Measurements from ENCODE around the gene EBF3.

EBF3 gene

DNA sequence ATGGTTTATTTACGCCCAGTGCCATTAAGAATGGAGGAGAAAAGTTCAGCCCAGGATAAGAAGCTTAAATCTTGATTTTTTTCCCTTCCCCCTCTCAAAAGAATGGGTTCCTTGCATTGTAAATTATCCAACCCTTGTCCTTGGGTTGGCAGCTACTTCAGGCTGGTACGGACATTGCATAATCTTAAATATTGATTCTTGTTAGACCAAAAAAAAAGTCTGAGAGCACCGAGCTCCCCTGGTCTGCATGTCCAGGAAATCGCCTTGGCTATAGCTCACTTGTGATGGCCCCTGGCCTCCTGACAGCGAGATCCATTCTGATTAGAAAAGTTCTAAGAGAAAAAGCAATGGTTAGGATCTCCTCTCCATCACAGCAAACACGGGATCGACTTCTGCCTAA, 151.7 kb downstream of the EBF3 start:
- no peak overlapping the region for H3K4me3 ChIP-seq
- TF ChIP-seq, protein P1, sequence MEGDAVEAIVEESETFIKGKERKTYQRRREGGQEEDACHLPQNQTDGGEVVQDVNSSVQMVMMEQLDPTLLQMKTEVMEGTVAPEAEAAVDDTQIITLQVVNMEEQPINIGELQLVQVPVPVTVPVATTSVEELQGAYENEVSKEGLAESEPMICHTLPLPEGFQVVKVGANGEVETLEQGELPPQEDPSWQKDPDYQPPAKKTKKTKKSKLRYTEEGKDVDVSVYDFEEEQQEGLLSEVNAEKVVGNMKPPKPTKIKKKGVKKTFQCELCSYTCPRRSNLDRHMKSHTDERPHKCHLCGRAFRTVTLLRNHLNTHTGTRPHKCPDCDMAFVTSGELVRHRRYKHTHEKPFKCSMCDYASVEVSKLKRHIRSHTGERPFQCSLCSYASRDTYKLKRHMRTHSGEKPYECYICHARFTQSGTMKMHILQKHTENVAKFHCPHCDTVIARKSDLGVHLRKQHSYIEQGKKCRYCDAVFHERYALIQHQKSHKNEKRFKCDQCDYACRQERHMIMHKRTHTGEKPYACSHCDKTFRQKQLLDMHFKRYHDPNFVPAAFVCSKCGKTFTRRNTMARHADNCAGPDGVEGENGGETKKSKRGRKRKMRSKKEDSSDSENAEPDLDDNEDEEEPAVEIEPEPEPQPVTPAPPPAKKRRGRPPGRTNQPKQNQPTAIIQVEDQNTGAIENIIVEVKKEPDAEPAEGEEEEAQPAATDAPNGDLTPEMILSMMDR (IDR thresholded peaks at IDR 0.05), result no peak
- DNase-seq (ENCODE audit: low spot score), result no peak
- H3K27ac ChIP-seq, result no peak overlapping the region

DNA sequence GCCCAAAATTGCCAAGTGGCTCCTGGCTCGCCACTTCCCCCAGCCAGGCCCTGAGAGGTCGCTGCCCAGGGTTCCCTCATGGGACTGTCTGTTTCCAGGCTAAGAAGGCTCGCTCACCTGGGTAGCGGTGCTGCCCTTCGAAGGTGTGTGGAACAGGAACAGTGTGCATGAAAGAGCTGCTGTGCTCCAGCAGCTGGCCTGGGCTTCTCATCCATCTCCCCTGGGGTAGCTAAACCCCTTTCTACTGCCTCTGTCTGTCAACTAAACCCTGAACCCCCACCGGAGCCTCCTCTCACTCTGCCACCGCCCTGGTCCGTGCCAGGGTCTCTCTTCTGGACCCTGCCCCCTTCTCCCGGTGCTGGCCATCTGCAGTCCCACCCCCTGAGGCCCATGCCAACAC, 152.9 kb downstream of the EBF3 start:
- no peak overlapping the region for H3K27ac ChIP-seq
- no peak overlapping the region for H3K4me3 ChIP-seq
- no peak for DNase-seq (ENCODE audit: low spot score)
- TF ChIP-seq, protein P1 (IDR thresholded peaks at IDR 0.05), result no peak

DNA sequence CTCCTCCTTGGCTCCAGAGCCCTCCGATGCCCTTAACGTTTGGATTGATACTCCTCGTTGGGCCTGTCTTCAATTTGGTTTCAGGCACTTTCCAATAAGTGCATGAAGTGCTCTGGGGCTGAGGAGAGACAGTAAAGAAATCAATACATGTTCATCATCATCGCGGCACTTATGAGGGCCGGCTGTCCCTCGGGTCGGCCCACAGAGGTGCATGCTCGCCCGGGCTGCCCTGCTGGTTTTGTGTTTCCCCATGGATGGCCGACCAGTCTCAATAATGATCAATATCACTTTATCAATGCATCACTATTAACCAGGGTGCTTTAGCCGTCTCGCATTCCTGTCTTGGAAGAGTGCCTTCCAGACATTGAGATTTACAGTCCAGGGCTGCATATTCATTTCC, 154.2 kb downstream of the EBF3 start:
- no peak for DNase-seq (ENCODE audit: low spot score)
- TF ChIP-seq, protein P1 (IDR thresholded peaks at IDR 0.05), result no peak
- H3K4me3 ChIP-seq, result no peak overlapping the region

DNA sequence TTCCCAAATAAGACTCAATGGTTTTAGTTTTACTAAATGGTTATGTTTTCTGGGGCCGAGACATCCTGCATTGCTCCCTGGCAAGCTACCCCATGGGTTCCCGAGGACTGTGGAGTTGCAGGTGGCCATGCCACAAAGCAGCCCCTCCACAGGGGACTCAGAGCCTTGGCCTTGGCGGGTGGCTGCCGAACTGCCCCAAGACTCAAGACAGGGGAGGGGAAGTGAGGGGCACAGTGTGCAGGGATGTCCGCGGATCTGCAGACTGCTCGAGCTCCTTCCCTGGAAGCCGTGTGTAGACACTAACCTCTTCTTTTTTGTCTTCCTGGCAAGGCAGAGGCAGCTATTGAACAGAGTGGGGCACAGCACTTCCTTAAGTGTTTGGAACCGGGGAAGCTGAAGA, 154.6 kb downstream of the EBF3 start:
- Histone ChIP-seq H3K27ac (no peak overlapping the region), H3K4me3 (no peak overlapping the region)
- TF ChIP-seq, protein P1 (IDR thresholded peaks at IDR 0.05), result no peak
- DNase-seq (ENCODE audit: low spot score), result no peak

More for the DNA sequence above, 154.2 kb downstream of the EBF3 start:
- no peak overlapping the region for H3K27ac ChIP-seq

DNA sequence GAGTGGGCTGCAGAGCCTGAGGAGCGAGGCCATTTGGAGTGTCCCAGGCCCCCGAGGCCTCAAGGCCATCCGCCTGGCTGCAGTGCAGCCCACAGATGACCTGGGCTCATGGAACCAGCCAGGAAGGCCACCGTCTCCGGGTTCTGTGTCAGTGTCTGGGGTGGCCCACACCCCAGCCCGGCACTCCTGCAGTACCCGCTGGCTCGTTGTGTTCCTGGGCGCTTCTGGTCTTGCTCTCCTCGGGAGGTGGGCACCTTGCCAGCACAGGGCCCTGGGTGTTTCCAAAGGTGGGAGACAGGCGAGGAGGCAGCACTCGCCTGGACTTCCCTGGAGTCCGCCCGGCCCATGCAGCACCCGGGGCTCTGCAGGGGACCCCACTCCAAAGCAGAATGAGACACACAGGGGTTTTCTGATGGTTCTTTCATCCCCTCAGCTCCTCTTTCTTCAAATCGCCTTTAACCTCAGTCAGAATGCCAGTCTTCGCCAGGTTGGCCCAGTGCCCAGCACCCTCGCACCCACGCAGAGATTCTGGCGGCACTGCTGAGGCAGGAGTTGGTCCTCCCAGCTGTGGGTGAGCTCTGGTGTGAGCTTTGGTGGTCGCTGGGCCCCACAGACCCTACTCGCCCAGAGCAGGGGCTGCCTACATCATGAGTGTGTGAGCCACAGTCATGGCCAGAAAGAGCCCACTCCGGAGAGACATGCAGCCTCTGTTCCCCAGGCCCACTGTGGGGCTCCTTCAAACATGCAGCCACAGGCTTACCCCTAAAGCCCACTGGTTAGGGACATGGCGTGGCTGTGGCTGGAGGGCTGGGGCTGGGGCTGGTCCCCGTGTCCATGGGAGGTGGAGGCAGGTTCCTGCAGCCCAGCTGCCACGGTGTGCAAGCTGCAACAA, 155.7 kb downstream of the EBF3 start:
- H3K27ac ChIP-seq, result no peak overlapping the region
- TF ChIP-seq, protein P1 (IDR thresholded peaks at IDR 0.05), result no peak
- H3K4me3 ChIP-seq, result no peak overlapping the region
- DNase-seq (ENCODE audit: low spot score), result no peak

DNA sequence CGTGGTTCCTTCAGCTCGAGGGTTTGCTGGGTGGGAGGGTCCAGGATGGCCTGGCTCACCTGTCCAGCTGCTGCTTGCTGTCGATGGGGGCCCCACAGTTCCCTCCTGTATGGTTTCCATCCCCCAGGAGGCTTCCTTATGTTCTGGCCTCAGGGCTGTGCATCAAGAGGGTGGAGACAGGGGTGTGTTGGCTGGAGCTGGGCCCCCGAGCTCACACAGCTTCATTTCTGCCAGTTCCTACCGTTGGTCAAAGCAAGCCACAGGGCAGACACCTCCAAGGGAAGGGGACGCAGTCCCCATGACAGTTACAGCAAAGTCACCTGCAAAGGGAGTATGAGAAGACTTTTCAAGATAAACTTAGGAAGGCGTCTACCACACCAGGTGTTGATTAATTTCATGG, 156.9 kb downstream of the EBF3 start:
- DNase-seq (ENCODE audit: low spot score), result no peak
- Histone ChIP-seq H3K4me3 (no peak overlapping the region), H3K27ac (no peak overlapping the region)
- TF ChIP-seq, protein P1 (IDR thresholded peaks at IDR 0.05), result no peak

DNA sequence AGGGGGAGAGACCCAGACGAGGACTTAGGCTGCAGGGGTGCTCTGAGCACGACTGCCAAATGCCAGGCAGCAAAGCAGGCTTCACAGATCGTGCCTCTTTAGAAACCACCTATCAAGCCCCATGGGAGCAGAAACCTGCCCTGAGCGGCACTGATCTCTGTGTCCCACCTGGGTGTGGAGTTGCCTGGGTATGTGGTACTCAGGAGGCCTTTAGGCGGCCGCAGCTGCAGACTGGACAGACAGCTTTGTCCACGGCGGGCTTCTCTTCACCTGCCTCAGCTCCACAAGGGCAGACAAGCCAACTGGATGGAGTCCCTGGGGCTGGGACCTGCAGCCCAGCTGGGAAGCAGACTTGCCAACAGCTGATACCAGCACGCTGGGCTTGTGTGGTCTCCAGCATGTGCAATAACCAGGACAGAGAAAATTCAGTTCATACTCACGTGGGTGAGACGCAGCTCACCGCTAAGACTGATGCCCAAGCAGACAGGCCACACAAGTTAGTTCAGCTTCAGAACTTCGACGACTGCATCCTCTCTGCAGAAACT, 163.2 kb downstream of the EBF3 start:
- TF ChIP-seq, protein P1 (IDR thresholded peaks at IDR 0.05), result no peak
- no peak overlapping the region for H3K27ac ChIP-seq
- peak; percentile 24 for DNase-seq (ENCODE audit: low spot score)
- H3K4me3 ChIP-seq, result no peak overlapping the region

Measured in coronary artery (tissue), 2 donors.